GM18868 (cell line): Measurements from ENCODE around the gene SMIM14.
"Not testable (repeated sequence)": the region's sequence is repeated elsewhere in the genome, so short reads cannot be mapped to it uniquely, and the experiment has no call there.

ENCODE experiments used
- ATAC-seq: cut with Tn5 transposase; IDR thresholded peaks from one replicate; pipeline ENCODE4 v1.9.1; 2021; ENCODE audit warnings: mild to moderate bottlenecking, moderate library complexity; ENCODE audit not compliant: unreplicated experiment

Gene SMIM14

DNA sequence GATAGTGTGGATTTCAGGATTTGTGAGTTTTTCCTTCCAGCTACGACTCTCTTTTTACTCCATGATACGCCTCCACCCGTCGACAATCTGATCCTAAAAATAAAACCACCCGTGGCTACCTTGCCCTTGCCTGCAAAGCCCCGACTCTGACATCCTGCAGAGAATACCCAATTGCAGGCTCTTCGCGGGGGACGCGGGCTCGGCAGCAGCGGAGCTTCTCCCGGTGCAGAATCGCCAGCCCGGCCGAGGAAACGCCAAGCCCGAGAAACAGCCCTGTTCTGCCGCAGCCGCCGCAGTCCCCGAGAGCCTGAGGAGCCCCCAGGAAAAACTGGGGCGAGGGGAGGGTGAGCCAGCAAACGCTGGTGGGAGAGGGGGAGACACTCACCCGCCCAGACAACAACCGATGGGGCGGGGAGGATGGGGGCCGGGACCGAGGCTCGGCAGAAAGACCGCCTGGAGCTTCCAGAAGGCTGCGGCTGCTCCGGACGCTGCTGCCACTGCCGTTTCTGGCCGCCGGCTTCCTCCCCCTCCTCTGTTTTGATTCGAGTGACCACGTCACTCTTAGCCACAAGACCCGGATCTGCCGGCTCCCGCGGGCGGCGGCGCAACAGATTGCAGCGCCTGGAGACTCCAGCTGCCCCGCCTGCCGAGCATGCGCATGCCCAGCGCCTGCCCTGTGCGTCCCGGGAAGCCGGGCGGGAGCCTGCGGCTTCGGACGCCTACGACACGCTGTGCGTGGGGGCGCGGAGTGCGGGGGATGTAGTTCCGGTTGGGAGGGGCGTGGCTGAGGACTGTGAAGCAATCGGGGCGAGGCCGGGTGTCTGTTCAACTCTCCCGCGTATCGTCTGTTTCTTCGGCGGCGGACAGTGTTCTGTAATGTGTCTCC lies at the start of gene SMIM14:
TSS of gene SMIM14 (minus strand) at position 512 of the 886 bp plus-strand sequence. CDS start 33,720 bp downstream, outside the sequence.
- peak; percentile 75 for ATAC-seq

DNA sequence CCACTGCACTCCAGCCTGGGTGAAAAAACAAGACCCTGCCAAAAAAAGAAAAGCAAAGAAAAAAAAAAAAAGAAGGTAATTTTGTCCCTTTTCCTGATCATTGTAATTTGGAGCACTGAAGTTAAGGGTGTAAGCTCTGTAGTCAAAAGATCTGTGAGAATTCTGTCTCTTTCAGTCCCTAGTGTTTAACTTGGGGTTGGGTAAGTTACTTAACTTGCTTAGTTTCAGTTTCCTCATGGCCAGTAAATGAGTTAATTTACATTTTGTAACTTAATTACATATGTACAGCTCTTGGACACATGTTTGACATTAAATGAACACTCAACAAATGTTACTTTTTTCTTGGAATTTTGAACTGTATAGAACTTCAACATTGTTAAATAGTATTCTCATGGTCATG lies 48.3 kb upstream of the SMIM14 start:
- no peak for ATAC-seq

DNA sequence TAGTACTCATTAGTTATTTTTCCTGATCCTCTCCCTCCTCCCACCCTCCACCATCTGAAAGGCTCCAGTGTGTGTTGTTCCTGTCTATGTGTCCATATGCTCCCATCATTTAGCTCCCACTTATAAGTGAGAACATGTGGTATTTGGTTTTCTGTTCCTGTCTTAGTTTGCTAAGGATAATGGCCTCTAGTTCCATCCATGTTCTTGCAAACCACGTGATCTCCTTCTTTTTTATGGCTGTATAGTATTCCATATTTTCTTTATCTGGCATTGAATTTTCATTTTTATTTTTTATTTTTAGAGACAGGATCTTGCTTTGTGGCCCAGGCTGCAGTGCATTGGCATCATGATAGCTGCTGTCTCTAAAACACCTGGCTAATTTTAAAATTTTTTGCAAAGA lies 47.3 kb upstream of the SMIM14 start:
- no peak for ATAC-seq

DNA sequence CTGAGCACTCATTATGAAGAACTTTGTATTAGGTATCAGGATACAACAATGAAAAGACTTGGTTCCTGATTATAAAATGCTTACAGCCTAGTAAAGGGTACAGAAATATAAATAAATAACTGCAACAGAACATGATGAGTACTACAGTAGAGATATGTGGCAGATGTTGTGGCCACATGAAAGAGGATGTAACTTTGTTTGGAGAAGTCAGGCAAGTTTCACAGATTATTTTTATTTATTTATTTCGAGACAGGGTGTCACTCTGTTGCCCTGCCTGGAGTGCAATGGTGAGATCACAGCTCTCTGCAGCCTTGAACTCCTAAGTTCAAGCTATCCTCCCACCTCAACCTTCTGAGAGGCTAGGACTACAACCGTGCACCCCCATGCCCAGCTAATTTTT lies 43.5 kb upstream of the SMIM14 start:
- peak; percentile 90 for ATAC-seq

DNA sequence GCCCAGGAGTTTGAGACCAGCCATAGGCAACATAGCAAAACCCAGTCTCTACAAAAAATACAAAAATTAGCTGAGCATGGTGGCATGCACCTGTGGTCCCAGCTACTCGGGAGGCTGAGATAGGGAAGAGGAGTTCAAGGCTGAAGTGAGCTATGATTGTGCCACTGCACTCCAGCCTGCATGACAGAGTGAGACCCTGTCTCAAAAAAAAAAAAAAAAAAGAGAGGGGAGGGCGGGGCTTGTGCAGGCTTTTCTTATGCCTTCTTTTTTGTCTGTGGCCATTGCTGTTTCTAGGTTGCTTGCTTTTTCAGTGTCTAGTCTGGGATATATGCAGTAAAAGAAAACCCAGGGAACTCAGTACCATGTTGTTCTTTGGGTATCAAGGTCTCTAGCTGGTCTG lies 42.3 kb upstream of the SMIM14 start:
- not testable (repeated sequence) for ATAC-seq

DNA sequence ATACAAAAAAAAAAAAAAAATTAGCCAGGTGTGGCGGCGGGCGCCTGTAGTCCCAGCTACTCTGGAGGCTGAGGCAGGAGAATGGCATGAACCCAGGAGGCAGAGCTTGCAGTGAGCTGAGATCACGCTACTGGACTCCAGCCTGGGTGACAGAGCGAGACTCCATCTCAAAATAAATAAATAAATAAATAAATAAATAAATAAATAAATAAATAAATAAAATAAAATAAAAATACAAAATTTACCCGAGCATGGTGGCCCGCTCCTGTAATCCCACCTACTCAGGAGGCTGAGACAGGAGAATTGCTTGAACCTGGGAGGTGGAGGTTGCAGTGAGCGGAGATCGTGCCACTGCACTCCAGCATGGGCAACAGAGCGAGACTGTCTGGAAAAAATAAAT lies 37.0 kb upstream of the SMIM14 start:
- ATAC-seq, result not testable (repeated sequence)

DNA sequence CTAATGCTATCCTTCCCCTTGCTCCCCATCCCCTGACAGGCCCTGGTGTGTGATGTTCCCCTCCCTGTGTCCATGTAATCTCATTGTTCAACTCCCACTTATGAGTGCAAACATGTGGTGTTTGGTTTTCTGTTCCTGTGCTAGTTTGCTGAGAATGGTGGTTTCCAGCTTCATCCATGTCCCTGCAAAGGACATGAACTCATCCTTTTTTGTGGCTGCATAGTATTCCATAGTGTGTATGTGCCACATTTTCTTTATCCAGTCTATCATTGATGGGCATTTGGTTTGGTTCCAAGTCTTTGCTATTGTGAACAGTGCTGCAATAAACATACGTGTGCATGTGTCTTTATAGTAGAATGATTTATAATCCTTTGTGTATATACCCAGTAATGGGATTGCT lies 31.6 kb upstream of the SMIM14 start:
- ATAC-seq, result not testable (repeated sequence)

DNA sequence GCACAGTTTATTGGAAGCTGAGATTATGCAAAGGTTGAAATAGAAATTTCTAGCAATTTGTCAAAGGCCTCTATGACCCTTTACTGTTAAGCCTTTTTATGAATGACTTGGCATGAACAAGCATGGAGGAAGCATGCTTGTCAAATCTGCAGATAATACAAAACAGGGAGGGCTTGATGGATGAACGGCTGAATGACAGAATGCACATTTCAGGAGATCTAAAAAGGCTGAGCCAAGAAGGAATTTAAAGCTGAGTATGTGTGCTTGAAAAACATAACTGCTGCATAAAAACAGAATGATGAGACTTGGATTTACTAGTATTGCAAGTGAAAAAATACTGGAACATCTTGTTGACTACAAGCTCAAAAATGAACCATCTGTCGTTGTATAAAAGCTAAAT lies 30.2 kb upstream of the SMIM14 start:
- ATAC-seq, result no peak

DNA sequence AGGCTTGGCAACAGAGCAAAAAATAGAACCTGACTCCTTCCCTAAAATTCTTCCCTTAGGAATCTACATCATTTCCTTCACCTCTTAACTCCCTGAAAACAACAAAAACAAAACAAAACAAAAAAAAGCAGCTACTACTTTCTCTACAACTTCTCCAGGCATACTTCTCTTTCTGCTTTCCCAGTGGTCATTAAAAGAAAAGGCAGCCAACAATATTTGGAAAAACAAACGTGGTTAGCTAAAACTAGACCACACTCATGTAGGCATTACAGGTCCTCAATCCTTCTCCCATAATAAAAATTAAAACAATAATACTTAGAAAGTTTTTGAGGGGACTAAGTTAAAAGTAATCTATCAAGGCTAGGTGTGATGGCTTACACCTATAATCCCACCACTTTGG lies 29.0 kb upstream of the SMIM14 start:
- ATAC-seq, result no peak

DNA sequence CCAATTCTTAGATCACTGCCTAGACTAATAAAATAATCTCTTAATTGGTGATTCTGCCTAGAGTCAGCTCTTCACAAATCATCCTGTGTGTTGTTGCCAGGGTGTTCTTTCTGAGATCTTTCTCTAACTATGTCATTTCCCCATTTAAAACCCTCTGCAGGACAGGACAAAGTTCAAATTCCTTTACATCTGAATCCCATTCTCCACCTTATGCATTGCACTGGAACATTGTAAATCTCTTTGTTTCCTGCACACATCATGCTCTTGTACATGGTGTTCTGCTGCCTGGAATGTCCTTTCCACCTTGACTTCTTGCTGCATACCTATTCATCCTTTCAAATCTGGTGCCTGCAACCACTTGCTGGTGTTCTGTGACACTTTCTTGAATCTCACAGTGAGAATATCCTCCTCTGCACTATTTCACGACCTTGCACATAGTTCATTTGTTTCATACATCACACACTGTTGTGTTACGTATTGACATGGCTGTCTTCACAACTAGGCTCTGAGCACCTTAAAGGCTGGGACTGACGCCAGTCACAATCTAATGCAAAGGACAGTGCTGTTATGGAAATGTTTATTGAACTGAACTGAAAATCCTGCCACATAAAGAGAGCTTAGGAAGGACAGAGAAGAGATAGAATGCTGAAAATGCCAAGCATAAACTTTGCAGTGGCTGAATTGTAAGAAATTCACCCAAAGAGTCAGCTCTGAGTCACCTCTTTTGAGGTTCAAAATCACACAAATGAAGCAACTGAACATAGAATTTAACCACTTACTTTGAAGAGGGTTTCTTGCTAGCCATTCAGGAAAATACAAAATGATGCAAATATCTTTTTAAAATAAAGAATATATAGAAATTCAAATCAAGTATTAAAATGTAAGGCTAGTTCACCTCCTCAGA lies 26.4 kb upstream of the SMIM14 start:
- no peak for ATAC-seq

DNA sequence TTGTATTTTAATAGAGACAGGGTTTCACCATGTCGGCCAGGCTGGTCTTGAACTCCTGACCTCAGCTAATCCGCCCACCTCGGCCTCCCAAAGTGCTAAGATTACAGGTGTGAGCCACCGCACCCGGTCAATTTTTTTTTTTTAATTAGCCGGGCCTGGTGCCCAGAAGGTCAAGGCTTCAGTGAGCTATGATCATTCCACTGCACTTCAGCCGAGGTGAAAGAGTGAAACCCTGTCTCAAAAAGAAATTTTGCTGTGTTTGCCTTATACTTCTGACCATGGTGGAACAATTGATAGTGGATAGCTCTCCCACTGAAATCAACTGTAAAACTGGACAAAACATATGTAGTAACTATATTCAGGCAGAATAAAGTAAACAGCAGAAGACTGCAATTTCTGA lies 24.0 kb upstream of the SMIM14 start:
- no peak for ATAC-seq

DNA sequence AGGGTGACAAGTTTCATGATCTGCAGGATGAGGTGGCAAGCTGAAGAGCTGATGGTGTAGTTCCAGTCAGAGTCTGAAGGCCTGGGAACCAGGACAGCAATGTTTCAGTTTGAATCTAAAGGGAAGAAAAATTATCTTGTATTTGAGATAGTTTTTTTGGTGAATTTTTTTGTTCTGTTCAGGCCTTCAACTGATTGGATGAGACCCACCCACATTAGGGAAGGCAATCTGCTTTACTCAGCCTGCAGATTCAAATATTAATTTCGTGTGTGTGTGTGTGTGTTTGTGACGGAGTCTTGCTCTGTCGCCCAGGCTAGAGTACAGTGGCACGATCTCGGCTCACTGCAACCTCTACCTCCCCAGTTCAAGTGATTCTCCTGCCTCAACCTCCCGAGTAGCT lies 22.1 kb upstream of the SMIM14 start:
- ATAC-seq, result no peak

DNA sequence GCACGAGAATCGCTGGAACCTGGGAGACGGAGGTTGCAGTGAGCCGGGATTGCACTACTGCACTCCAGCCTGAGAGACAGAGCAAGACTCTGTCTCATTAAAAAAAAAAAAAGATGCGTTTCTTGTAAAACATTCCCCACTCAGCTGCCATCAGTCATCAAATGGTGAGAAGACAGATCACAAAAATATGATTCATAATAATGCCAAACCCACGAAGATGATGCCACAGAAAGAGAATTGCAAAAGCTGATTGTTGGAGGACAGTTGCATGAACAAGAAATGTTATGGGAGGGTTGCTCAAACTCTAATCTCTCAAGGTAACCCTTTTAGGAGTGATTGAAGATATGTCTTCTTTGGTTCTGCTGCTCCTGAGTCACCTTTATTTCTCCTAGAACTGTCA lies 21.4 kb upstream of the SMIM14 start:
- no peak for ATAC-seq

DNA sequence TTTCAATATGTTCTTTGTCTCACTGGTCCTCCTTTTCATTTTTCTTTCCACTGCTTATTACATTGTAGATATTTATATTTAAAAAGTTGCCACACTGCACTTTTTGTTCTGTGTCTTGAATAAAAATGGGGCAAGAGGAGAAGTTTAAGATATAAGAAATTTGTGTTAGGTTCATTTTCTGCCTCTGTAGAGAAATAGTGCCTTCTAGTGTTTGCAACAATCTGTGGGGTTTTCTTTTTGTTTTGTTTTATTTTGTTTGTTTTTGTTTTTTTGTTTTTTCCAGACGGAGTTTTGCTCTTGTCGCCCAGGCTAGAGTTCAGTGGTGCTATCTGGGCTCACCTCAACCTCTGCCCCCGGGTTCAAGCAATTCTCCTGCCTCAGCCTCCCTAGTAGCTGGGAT lies 20.1 kb upstream of the SMIM14 start:
- ATAC-seq, result no peak

DNA sequence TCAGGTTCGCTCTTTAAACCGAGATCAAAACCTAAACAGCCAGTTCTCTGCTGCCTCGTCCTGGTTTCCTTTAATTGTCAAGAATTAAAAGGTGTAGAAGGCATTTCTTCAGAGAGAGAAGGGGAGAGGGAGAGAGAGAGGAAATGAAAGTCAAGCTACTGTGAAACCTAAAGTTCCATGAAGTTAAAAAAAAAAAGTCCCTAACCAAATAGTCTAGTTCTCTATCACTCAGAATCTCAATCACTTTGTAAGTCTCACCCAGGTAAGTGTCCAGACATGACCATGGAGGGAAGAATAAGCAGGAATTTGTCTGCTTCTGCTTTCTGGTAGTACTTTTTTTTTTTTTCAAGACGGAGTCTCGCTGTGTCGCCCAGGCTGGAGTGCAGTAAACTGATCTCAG lies 18.8 kb upstream of the SMIM14 start:
- peak; percentile 84 for ATAC-seq

DNA sequence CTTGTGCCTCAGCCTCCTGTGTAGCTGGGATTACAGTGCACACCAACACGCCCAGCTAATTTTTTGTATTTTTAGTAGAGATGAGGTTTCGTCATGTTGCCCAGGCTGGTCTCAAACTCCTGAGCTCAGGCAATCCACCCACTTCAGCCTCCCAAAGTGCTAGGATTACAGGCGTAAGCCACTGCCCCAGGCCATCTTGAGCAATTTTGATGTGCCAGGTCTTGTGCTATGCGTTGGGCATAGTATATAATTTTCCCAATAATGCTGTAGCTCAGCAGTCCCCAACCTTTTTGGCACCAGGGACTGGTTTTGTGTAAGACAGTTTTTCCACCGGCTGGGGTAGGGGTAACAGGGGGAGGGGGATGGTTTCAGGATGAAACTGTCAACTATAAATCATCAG lies 18.0 kb upstream of the SMIM14 start:
- ATAC-seq, result not testable (repeated sequence)

DNA sequence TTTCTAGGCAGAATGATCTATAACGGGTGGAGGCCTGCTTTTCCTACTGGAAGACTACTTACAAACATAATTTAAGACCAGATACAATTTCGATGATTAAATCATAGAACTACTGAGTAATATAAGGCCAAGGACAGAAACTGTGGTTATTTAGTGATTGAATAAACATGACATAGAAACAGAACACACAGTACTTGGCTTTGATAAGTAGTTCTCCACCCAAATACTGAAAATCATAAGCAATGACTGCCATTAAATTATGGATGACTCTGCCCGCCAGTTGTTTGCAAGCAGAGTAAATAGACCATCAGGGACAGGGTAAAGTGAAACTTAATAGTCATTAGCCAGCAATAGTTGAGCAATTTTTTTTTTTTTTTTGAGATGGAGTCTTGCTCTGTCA lies 17.2 kb upstream of the SMIM14 start:
- peak; percentile 63 for ATAC-seq

DNA sequence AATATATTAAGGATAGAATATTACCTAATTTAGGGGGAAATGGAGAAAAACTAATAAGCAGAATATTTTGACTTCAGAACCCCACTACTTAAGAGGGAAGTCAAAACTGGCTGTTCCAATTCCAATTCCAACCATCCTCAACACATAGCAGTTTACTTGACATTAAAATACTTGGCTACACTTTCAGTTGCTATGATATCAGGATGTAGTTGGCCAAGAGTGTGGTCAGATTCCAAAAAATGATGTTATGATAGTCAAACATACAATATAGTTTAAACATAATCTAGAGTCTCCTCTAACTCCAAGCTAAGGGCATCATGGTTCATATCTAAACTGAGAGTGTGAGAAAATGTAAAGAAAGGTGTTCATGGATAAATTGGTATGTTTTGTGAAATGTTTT lies 16.5 kb upstream of the SMIM14 start:
- no peak for ATAC-seq

DNA sequence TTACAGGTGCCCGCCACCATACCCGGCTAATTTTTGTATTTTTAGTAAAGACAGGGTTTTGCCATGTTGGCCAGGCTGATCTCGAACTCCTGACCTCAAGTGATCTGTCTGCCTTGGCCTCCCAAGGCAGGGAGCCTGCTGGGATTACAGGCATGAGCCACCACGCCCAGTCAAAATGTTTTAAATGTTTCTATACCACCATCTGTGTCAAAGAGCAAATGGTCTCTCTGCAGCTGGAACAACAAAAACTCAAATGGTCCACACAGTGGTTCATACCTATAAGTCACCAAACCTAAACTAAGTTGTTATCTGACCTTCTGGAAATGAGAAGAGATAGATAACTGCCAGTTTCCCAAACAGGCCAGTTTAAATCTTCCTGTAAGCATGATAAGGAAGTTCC lies 12.9 kb upstream of the SMIM14 start:
- ATAC-seq, result not testable (repeated sequence)

DNA sequence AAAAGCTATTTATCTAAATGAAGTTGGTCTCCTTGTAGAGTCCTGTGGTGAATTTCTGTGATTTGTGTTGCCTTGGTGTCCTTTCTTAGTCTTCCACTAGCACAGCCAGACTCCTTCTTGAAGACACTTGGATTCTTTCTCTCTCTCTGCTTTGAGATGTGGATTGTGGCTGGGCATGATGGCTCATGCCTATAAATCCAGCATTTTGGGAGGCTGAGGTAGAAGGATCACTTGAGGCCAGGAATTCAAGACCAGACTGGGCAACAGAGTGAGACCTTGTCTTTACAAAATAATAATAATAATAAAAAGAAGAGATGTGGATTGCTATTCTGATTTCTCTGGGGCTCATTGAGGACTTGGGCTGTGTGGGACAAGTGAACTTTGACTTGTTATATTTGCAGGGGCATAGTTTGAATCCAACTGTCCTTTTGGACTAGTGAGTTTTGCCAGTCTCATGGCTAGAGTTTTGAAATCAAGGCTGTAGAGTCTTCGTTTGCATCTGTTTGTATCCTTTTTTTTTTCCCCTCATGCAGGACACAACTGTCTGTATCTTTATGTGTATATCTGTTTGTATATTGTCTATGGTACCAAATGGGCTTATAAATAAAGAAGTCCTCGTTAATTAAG lies 11.1 kb upstream of the SMIM14 start:
- ATAC-seq, result no peak

DNA sequence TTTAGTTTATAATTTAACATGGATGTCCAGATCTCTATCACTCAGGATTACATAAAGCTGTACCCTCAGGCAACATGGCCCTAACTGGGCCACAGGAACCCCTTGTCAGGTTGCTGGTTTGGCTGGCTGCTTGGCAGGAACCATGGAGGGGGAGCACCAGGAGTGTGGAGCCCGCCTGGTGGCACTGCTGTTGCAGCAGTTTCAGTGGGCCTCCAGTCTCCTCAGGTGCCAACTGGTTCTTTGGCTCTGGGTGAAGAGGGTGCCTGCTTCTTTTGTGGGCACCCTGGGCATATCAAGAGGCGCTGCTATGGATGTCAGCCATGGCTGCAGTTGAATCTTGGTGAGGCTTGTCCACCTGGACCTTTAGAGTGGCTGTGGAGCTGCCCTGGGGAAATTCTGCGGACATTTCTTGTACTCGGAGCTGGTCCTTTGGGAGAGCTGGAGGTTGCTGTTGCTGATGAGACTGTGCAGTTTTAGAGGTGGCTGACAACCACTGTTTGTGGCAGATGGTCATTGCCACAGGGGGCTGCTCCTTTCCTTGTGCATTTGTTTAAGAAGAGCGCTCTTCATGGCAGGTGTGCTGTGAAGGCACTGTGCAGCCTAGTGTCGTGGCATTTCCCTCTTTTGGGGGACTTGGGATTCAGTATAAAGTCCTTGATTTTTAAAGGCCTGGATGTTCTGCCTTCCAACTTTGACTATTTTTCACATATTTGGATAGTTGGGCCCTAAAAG lies 10.3 kb upstream of the SMIM14 start:
- no peak for ATAC-seq
